B cell (primary cell): Measurements from ENCODE around the gene KAZN. TPM values are rescaled to one million over a fixed set of nuclear protein-coding genes. Genes with fewer than 3 reads are reported as not detected.

Experiments
- ATAC-seq: fragments of 200-7000 bp; cut with Tn5 transposase; one replicate; pipeline ENCODE4 v1.10.0; 2021; ENCODE audit warnings: low read depth, mild to moderate bottlenecking, moderate number of reproducible peaks, moderate library complexity
- CTCF ChIA-PET: fragments of 350-600 bp; sonication (Branson Sonifier 250); formaldehyde crosslinking; loops from one replicate; lab custom pipeline; 2021; ENCODE audit warnings: antibody characterized with exemption, inconsistent platforms; lab: Charles Lee
- POLR2A ChIA-PET: fragments of 350-600 bp; sonication (Branson Sonifier 250); formaldehyde crosslinking; loops from one replicate; lab custom pipeline; 2021; ENCODE audit warnings: antibody characterized with exemption; lab: Charles Lee
- DNase-seq: peaks from one replicate; pipeline ENCODE4 v3.0.0; 2013
- H2AFZ ChIP-seq: 2 replicates; pipeline ENCODE4 v1.6.1; 2012; ENCODE audit warnings: mild to moderate bottlenecking, low read depth, low read length; ENCODE audit not compliant: insufficient read depth, poor library complexity, severe bottlenecking
- H3K27ac ChIP-seq, 2 donors: 1 replicate in 1 of 2; 2 replicates in 1 of 2; pipeline ENCODE4 v1.5.1; 2012 to 2013; ENCODE audit warnings: low read length in 2 of 2, mild to moderate bottlenecking in 2 of 2, moderate library complexity in 1 of 2
- H3K27me3 ChIP-seq, 4 experiments: fragments of 200-600 bp in 1 of 4; sonication (generic) in 1 of 4; replicated peaks in 1 of 4; 1 replicate in 2 of 4; 2 replicates in 2 of 4; pipeline versions ENCODE4 v1.6.1 to v1.7.0; 2013 to 2016; ENCODE audit warnings: low read length in 3 of 4, mild to moderate bottlenecking in 2 of 4, mixed read lengths in 1 of 4, moderate library complexity in 1 of 4; ENCODE audit not compliant: insufficient read depth in 4 of 4, control insufficient read depth in 3 of 4; ENCODE audit errors: control extremely low read depth in 1 of 4
- H3K36me3 ChIP-seq, 2 experiments: replicated peaks in 1 of 2; 1 replicate in 1 of 2; 2 replicates in 1 of 2; pipeline versions ENCODE4 v1.6.1 to v1.7.1; 2013; ENCODE audit warnings: low read length in 1 of 2; ENCODE audit not compliant: insufficient read depth in 2 of 2, control insufficient read depth in 1 of 2; ENCODE audit errors: control extremely low read depth in 1 of 2, extremely low read depth in 1 of 2
- H3K4me1 ChIP-seq, 2 donors: fragments of 200-600 bp in 1 of 2; sonication (generic) in 1 of 2; 1 replicate in 1 of 2; 2 replicates in 1 of 2; pipeline versions ENCODE4 v1.5.1 to v1.6.1; 2013 to 2017; ENCODE audit warnings: low read length in 2 of 2; ENCODE audit not compliant: control insufficient read depth in 2 of 2, insufficient read depth in 2 of 2
- H3K4me2 ChIP-seq: replicated peaks from 2 replicates; pipeline ENCODE3; 2012; ENCODE audit warnings: mild to moderate bottlenecking, low read depth, low read length; ENCODE audit not compliant: poor library complexity, severe bottlenecking
- H3K4me3 ChIP-seq, 5 experiments: fragments of 200-600 bp in 1 of 5; sonication (generic) in 1 of 5; 1 replicate in 3 of 5; 2 replicates in 2 of 5; pipeline versions ENCODE4 v1.5.1 to v1.7.0; 2011 to 2016; ENCODE audit warnings: low read length in 4 of 5, mild to moderate bottlenecking in 4 of 5, low read depth in 2 of 5, control low read depth in 1 of 5, moderate library complexity in 1 of 5; ENCODE audit not compliant: insufficient read depth in 1 of 5; ENCODE audit errors: control extremely low read depth in 1 of 5, extremely low read depth in 1 of 5
- H3K79me2 ChIP-seq: fragments of 200-600 bp; sonication (generic); one replicate; pipeline ENCODE4 v1.6.0; 2016; ENCODE audit warnings: low read length; ENCODE audit not compliant: control insufficient read depth, insufficient read depth
- H3K9ac ChIP-seq: fragments of 200-600 bp; sonication (generic); 2 replicates; pipeline ENCODE4 v1.6.1; 2017; ENCODE audit warnings: mild to moderate bottlenecking, low read length, moderate library complexity
- H3K9me3 ChIP-seq, 3 donors: one replicate each; pipeline versions ENCODE4 v1.6.1 to v1.7.1; 2013; ENCODE audit warnings: low read length in 2 of 3; ENCODE audit not compliant: control insufficient read depth in 2 of 3, insufficient read depth in 1 of 3; ENCODE audit errors: control extremely low read depth in 1 of 3
- H4K20me1 ChIP-seq: 2 replicates; pipeline ENCODE4 v1.6.0; 2012; ENCODE audit warnings: mild to moderate bottlenecking, low read length; ENCODE audit not compliant: insufficient read depth, control insufficient read depth, poor library complexity, severe bottlenecking
- H3K27ac Mint-ChIP-seq: one replicate; pipeline ENCODE4 v1.8.0; 2021; ENCODE audit warnings: mixed read lengths
- H3K27me3 Mint-ChIP-seq: one replicate; pipeline ENCODE4 v1.8.0; 2021; ENCODE audit warnings: mixed read lengths
- H3K4me1 Mint-ChIP-seq: one replicate; pipeline ENCODE4 v1.8.0; 2021; ENCODE audit warnings: mixed read lengths
- H3K4me3 Mint-ChIP-seq: one replicate; pipeline ENCODE4 v1.8.0; 2021; ENCODE audit warnings: mixed read lengths
- H3K9me3 Mint-ChIP-seq: one replicate; pipeline ENCODE4 v1.8.0; 2022; ENCODE audit warnings: mixed read lengths; ENCODE audit not compliant: insufficient read depth
- EZH2 ChIP-seq: IDR thresholded peaks from 2 replicates; pipeline ENCODE4 v1.6.1; 2012; ENCODE audit warnings: borderline replicate concordance, low read depth, mild to moderate bottlenecking, moderate library complexity, low read length; ENCODE audit not compliant: insufficient read depth, poor library complexity, severe bottlenecking
- WGBS: methylation state at CpG from one replicate; pipeline ENCODE4 v1.1.5; 2013; ENCODE audit warnings: missing lambda C conversion rate; ENCODE audit not compliant: insufficient coverage; 5-methylcytosine and 5-hydroxymethylcytosine counted together
- intact Hi-C: fragments of 100-400 bp; cut with micrococcal nuclease; formaldehyde crosslinking; loops from one replicate; pipeline ENCODE4 v1.10.0; 2022
- polyA plus RNA-seq: library from polyadenylated mRNA; depleted of rRNA; stranded (reverse); fragments of >200 nt; gene quantifications from 2 replicates; pipeline ENCODE4 v1.2.3, GENCODE V29; 2012
- total RNA-seq, 2 donors: library from RNA; stranded (reverse); fragments of 120-200 nt in 1 of 2; gene quantifications; 1 replicate in 1 of 2; 2 replicates in 1 of 2; pipeline versions ENCODE4 v1.2.3 to v1.2.4, GENCODE V29; 2013 to 2022
- TF ChIP-seq, protein P1 (sequence below): fragments of 200-600 bp; IDR thresholded peaks from one replicate; pipeline ENCODE4 v1.8.0; 2022; ENCODE audit warnings: antibody characterized with exemption, mild to moderate bottlenecking

KAZN gene
- total and polyA plus RNA-seq, 2 donors (not counting 1 experiment from before 2014, with no cell fraction given), result 0.13 to 0.39 TPM

DNA sequence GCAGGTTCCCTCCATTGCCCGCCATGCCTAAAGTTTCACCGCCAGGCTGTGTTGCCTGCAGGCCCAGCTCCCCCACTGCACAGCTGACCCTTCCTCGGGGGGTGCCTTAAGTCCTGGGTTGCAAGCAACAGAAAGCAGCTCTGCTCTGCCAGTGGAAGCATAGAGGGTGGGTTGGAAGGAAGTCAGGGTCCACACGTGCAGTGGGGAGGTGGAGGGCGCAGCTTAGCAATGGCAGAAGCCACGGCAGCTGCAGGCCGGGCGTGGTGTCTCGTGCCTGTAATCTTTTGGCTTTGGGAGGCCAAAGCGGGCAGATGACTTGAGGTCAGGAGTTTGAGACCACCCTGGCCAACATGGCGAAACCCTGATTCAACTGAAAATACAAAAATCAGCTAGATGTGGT is 448.8 kb downstream of the KAZN start:
- Histone ChIP-seq H3K27me3 (no peaks in the 10 kb centered on the region), H2AFZ (no peak overlapping the region), H4K20me1 (no peaks in the 10 kb centered on the region), H3K9ac (no peak overlapping the region), H3K27ac (no peak overlapping the region), H3K79me2 (no peaks in the 10 kb centered on the region), H3K4me3 (no peak overlapping the region), H3K4me2 (no peak overlapping the region), H3K4me1 (no peaks in the 10 kb centered on the region), H3K36me3 (no peaks in the 10 kb centered on the region), H3K9me3 (peaks cover 0 to 15% (median 0%) of the 10 kb centered on the region in 3 donors)
- no peaks in the 10 kb centered on the region for H3K4me1 Mint-ChIP-seq
- DNase-seq (no peak), ATAC-seq (no peak)
- no peak overlapping the region for H3K4me3 Mint-ChIP-seq
- POLR2A ChIA-PET, result no interaction called here
- no peaks in the 10 kb centered on the region for H3K27me3 Mint-ChIP-seq
- TF ChIP-seq EZH2, result no peak
- TF ChIP-seq, protein P1, sequence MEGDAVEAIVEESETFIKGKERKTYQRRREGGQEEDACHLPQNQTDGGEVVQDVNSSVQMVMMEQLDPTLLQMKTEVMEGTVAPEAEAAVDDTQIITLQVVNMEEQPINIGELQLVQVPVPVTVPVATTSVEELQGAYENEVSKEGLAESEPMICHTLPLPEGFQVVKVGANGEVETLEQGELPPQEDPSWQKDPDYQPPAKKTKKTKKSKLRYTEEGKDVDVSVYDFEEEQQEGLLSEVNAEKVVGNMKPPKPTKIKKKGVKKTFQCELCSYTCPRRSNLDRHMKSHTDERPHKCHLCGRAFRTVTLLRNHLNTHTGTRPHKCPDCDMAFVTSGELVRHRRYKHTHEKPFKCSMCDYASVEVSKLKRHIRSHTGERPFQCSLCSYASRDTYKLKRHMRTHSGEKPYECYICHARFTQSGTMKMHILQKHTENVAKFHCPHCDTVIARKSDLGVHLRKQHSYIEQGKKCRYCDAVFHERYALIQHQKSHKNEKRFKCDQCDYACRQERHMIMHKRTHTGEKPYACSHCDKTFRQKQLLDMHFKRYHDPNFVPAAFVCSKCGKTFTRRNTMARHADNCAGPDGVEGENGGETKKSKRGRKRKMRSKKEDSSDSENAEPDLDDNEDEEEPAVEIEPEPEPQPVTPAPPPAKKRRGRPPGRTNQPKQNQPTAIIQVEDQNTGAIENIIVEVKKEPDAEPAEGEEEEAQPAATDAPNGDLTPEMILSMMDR, result no peak
- CTCF ChIA-PET, result interaction anchor here (1.0 to 1.5 kb wide), 6 partner anchors 10 to 269 kb away, joined by 3 to 4 read pairs (median 3); no protein-coding TSS in a partner anchor
- 89% methylated on average over 11 of the region's 11 CpGs for WGBS
- no peak overlapping the region for H3K27ac Mint-ChIP-seq
- H3K9me3 Mint-ChIP-seq, result no peaks in the 10 kb centered on the region
- intact Hi-C loops, result loop anchor here (10.0 kb wide), 1 partner anchor 1082 kb away; no protein-coding TSS in a partner anchor

DNA sequence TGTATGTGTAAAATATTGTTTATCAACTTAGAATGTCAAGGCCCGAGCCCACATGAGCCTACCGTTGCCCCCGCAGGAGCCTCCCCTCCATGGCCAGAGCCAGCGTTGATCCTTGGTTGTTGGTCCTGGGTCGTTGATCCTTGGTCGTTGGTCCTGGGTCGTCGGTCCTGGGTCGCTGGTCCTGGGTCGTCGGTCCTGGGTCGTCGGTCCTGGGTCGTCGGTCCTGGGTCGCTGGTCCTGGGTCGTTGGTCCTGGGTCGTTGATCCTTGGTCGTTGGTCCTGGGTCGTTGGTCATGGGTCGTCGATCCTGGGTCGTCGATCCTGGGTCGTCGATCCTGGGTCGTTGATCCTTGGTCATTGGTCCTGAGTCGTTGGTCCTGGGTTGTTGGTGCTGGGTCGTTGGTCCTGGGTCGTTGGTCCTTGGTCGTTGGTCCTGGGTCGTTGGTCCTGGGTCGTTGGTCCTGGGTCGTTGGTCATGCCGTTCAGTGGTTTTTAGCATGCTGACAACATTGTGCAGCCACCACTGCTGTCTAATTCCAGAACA is 450.0 kb downstream of the KAZN start:
- no peak for ATAC-seq
- H3K4me2 ChIP-seq, result no peak overlapping the region
- ChIA-PET CTCF (no interaction called here), POLR2A (no interaction called here)
- no peak for DNase-seq
- no peaks in the 10 kb centered on the region for H4K20me1 ChIP-seq
- intact Hi-C loops, result loop anchor here (10.0 kb wide), 1 partner anchor 1084 kb away; no protein-coding TSS in a partner anchor
- peaks cover 0 to 2% (median 0%) of the 10 kb centered on the region in 4 experiments for H3K27me3 ChIP-seq
- H3K27ac ChIP-seq, result no peak overlapping the region
- no peaks in the 10 kb centered on the region for H3K4me1 ChIP-seq
- Mint-ChIP-seq H3K27me3 (no peaks in the 10 kb centered on the region), H3K4me1 (no peaks in the 10 kb centered on the region), H3K9me3 (no peaks in the 10 kb centered on the region), H3K4me3 (no peak overlapping the region), H3K27ac (no peak overlapping the region)
- no peaks in the 10 kb centered on the region for H3K36me3 ChIP-seq
- no peak overlapping the region for H2AFZ ChIP-seq
- H3K9ac ChIP-seq, result no peak overlapping the region
- 85% methylated on average over 35 of the region's 35 CpGs for WGBS
- TF ChIP-seq, protein P1, result no peak
- TF ChIP-seq EZH2, result no peak
- H3K4me3 ChIP-seq, result no peak overlapping the region
- H3K79me2 ChIP-seq, result no peaks in the 10 kb centered on the region
- H3K9me3 ChIP-seq, result peaks cover 0 to 24% (median 0%) of the 10 kb centered on the region in 3 donors
